Measurements from ENCODE around the gene EXOC3L4. TPM values are rescaled to one million over a fixed set of nuclear protein-coding genes. Genes with fewer than 3 reads are reported as not detected.

EXOC3L4 gene
- polyA plus RNA-seq, 1 of the 3 experiments (the other 2 are of a cell fraction) = 0.46 TPM

DNA sequence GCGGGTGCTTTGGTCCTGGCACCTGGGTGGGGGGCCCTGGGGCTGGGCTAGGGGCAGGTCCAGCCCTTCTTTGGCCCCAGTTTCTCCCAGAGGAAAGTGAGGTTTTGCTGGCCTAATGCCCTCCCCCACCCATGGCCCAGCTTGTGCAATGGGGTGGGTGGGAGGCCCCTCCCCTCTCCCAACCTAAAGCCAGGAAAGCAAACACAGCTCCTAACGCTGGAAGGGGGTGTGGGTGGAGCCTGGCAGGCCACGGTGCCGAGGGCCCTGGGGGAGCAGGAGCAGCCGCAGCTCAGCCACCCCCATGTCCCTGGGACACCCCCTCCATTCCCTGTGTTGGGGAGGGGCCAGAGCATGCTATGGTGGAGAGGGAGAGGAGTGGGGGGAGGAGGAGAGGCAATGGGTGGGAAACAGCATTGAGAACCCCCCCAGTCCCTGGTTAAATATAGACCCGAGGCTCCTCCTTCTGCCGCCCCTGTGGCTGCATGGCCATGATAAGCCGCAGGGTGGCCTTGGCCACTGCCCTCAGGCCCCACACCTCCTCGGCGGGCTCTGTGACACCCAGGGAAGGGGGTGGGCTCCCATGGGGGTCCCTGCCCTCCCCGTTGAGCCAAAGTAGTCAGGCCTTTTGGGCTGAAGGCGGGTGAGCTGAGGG, 4.7 kb downstream of the EXOC3L4 start:
- DNase-seq = no peak
- H4K20me1 ChIP-seq (ENCODE audit: insufficient read depth) = no peaks in the 10 kb centered on the region
- no peaks in the 10 kb centered on the region for H3K9me2 ChIP-seq
- H3K9me3 ChIP-seq = no peaks in the 10 kb centered on the region
- peaks cover 4% of the 10 kb centered on the region for H3F3A ChIP-seq (replicated peaks; ENCODE audit: insufficient read depth)
- H3K27me3 ChIP-seq (ENCODE audit: insufficient read depth) = peaks cover 20% of the 10 kb centered on the region
- H2AFZ ChIP-seq (ENCODE audit: low read depth) = no peak overlapping the region
- peaks cover 0 to 6% of the 10 kb centered on the region in 2 experiments; a peak in 1 of 4 replicates for H3K4me1 ChIP-seq (ENCODE audit: control insufficient read depth in 1 of 2, insufficient read depth in 2 of 2, low read depth in 1 of 2, low read length in 1 of 2)
- H3K9ac ChIP-seq = no peak overlapping the region
- no peaks in the 10 kb centered on the region for H3K36me3 ChIP-seq (replicated peaks in 1 of 2; ENCODE audit: control insufficient read depth in 1 of 2, insufficient read depth in 2 of 2, low read length in 1 of 2)
- ChIA-PET POLR2A (no interaction called here), CTCF (interaction anchor here (1.0 to 2.1 kb wide), 4 partner anchors 12 to 404 kb away, joined by 3 to 7 read pairs (median 4); no protein-coding TSS in a partner anchor)
- no peak overlapping the region for H3K4me3 ChIP-seq (ENCODE audit: low read depth in 2 of 2, low read length in 1 of 2)
- TF ChIP-seq EP300 (IDR thresholded peaks at IDR 0.05; ENCODE audit: borderline replicate concordance in 1 of 2, low read depth in 1 of 2, low read length in 1 of 2) (no peak), GATA2 (CRISPR knock-in tag; IDR thresholded peaks at IDR 0.05) (no peak), SMC3 (IDR thresholded peaks at IDR 0.05; ENCODE audit: low read depth, low read length) (no peak), RAD21 (IDR thresholded peaks at IDR 0.05; ENCODE audit: low read length) (no peak), CHD2 (IDR thresholded peaks at IDR 0.05; ENCODE audit: low read length, partially characterized antibody) (no peak), YY1 (IDR thresholded peaks at IDR 0.05; ENCODE audit: low read depth) (no peak)
- WGBS (ENCODE audit: low lambda C conversion rate) = 79% methylated on average over 2 of the region's 12 CpGs
- no peaks in the 10 kb centered on the region for H3K79me2 ChIP-seq (ENCODE audit: insufficient read depth)
- no peak overlapping the region for H3K4me2 ChIP-seq
- H3K27ac ChIP-seq (ENCODE audit: low read depth in 2 of 2, low read length in 1 of 2) = no peak overlapping the region

DNA sequence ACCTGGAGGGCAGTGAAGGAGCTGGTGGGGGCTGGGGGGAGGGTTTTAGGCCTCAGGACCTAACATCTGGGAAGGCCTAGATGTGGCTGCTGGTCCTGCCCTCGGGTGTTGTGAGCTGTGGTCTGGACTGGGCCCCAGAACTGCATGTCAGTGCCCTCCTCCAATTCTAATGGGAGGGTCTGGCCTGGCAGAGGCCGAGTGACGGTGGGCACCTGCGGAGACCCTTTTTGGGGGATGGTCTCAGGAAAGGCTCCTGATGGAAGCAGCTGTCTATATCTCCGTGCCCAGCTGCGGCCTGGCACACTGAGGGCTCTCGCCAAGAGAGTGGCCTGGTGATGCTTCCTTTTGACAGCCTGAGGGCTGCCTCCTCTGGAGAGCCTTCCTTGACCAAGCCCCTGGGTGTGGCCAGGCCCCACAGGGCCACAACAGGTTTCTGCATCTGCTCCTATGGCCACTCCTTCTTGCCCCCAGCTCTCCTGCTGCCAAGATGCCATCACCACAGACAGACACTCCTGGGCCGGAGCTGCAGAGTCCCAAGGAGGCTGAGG, 5.3 kb downstream of the EXOC3L4 start:
- Histone ChIP-seq H3K9me2 (no peaks in the 10 kb centered on the region), H3K4me1 (ENCODE audit: control insufficient read depth in 1 of 2, insufficient read depth in 2 of 2, low read depth in 1 of 2, low read length in 1 of 2) (peaks cover 0 to 6% of the 10 kb centered on the region in 2 experiments; a peak in 1 of 4 replicates), H2AFZ (ENCODE audit: low read depth) (no peak overlapping the region), H4K20me1 (ENCODE audit: insufficient read depth) (no peaks in the 10 kb centered on the region), H3K79me2 (ENCODE audit: insufficient read depth) (no peaks in the 10 kb centered on the region), H3K9me3 (no peaks in the 10 kb centered on the region), H3K27me3 (ENCODE audit: insufficient read depth) (peaks cover 25% of the 10 kb centered on the region), H3K36me3 (replicated peaks in 1 of 2; ENCODE audit: control insufficient read depth in 1 of 2, insufficient read depth in 2 of 2, low read length in 1 of 2) (no peaks in the 10 kb centered on the region), H3K4me2 (no peak overlapping the region), H3K4me3 (ENCODE audit: low read depth in 2 of 2, low read length in 1 of 2) (no peak overlapping the region), H3K27ac (ENCODE audit: low read depth in 2 of 2, low read length in 1 of 2) (no peak overlapping the region), H3K9ac (no peak overlapping the region), H3F3A (replicated peaks; ENCODE audit: insufficient read depth) (peaks cover 4% of the 10 kb centered on the region)
- TF ChIP-seq, protein P1, sequence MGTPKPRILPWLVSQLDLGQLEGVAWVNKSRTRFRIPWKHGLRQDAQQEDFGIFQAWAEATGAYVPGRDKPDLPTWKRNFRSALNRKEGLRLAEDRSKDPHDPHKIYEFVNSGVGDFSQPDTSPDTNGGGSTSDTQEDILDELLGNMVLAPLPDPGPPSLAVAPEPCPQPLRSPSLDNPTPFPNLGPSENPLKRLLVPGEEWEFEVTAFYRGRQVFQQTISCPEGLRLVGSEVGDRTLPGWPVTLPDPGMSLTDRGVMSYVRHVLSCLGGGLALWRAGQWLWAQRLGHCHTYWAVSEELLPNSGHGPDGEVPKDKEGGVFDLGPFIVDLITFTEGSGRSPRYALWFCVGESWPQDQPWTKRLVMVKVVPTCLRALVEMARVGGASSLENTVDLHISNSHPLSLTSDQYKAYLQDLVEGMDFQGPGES (IDR thresholded peaks at IDR 0.05; ENCODE audit: low read depth, low read length) = no peak
- TF ChIP-seq FOSL2 (IDR thresholded peaks at IDR 0.05; ENCODE audit: borderline replicate concordance, low read depth) = no peak
- TF ChIP-seq MEF2A (IDR thresholded peaks at IDR 0.05; ENCODE audit: borderline replicate concordance, low read depth) = no peak
- no peak for TF ChIP-seq FOXJ3 (CRISPR knock-in tag; IDR thresholded peaks at IDR 0.05)
- POLR2A ChIA-PET = no interaction called here
- no peak for DNase-seq
- 57% methylated on average over 1 of the region's 8 CpGs for WGBS (ENCODE audit: low lambda C conversion rate)
- CTCF ChIA-PET = interaction anchor here (0.8 to 7.8 kb wide), 10 partner anchors 9 to 405 kb away, joined by 3 to 250 read pairs (median 4); no protein-coding TSS in a partner anchor

Data from SK-N-SH (cell line).